Natural killer cell treated with Interleukin-12 subunit alpha and Interleukin-12 subunit beta and Interleukin-15 and Interleukin-18, amount 100 ng/mL, for 72 hours (primary cell): ENCODE data around the gene UBE3C. TPM values are rescaled to one million over a fixed set of nuclear protein-coding genes. Genes with fewer than 3 reads are reported as not detected.

ENCODE experiments used
- ATAC-seq, 2 donors: fragments of 150-1000 bp; cut with Tn5 transposase in 1 of 2; sonication (Bioruptor Pico), chemical (Tn5 transposase) in 1 of 2; 2 replicates each; pipeline ENCODE4 v1.10.0; 2021
- DNase-seq: peaks from one replicate; pipeline ENCODE4 v3.0.0; 2022; ENCODE audit warnings: low spot score
- H3K27ac Mint-ChIP-seq, 2 donors: 1 replicate in 1 of 2; 2 replicates in 1 of 2; pipeline ENCODE4 v1.8.0; 2022; ENCODE audit warnings: mixed read lengths in 2 of 2, mild to moderate bottlenecking in 1 of 2, moderate library complexity in 1 of 2
- H3K27me3 Mint-ChIP-seq, 2 donors: 1 replicate in 1 of 2; 2 replicates in 1 of 2; pipeline ENCODE4 v1.8.0; 2022; ENCODE audit warnings: mixed read lengths in 2 of 2
- H3K36me3 Mint-ChIP-seq: one replicate; pipeline ENCODE4 v1.8.0; 2022; ENCODE audit warnings: mixed read lengths
- H3K4me1 Mint-ChIP-seq, 2 donors: 1 replicate in 1 of 2; 2 replicates in 1 of 2; pipeline ENCODE4 v1.8.0; 2022; ENCODE audit warnings: low read depth in 2 of 2, mixed read lengths in 2 of 2, mild to moderate bottlenecking in 1 of 2
- H3K4me3 Mint-ChIP-seq: one replicate; pipeline ENCODE4 v1.8.0; 2022; ENCODE audit warnings: mixed read lengths
- H3K9me3 Mint-ChIP-seq: 2 replicates; pipeline ENCODE4 v1.8.0; 2022; ENCODE audit warnings: mixed read lengths
- total RNA-seq, 2 donors: library from RNA; stranded (reverse); gene quantifications; one replicate each; pipeline ENCODE4 v1.2.3, GENCODE V29; 2022

The UBE3C gene
- total RNA-seq, 2 donors from 2014 or later: 69.6 to 117 TPM

DNA sequence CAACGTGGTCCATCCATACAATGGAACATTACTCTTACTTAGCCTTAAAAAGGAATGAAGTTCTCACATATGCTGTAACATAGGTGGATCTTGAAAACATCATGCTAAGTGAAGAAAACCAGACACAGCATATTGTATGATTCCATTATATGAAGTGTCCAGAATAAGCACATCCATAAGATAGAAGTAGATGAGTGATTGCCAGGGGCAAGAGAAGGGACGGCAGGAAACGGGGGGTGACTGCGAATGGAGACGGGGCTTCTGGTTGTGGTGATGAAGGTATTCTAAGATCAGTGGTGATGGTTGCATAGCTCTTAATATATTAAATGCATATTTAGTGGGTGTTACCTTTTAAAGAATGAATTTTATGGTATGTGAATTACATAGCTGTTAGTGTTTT lies 29.8 kb downstream of the UBE3C start:
- H3K27ac Mint-ChIP-seq: no peak overlapping the region
- peaks cover 11 to 15% of the 10 kb centered on the region in 2 donors for H3K4me1 Mint-ChIP-seq
- no peak for ATAC-seq
- DNase-seq: no peak
- H3K27me3 Mint-ChIP-seq: no peaks in the 10 kb centered on the region
- H3K9me3 Mint-ChIP-seq: peaks cover 3% of the 10 kb centered on the region
- H3K4me3 Mint-ChIP-seq: no peak overlapping the region
- H3K36me3 Mint-ChIP-seq: peaks cover 29% of the 10 kb centered on the region

DNA sequence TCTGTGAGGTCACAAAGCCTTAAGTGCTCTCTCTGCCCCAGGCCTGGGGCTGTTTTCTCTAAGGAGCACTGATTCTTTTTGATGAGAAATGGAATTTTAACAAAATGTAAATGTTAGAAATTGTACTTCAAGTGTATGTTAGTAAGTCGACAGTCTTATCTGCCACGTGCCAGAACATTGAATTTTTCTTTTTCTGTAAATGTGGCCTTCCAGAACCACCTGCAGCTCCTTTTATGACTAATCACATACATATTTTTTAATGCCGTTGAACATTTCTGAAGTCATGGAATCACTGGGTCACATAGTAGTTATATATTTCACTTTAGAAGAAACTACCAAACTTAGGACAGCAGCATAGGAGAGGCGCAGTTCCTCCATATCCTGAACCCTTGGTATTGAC lies 38.0 kb downstream of the UBE3C start:
- H3K36me3 Mint-ChIP-seq: peaks cover 9% of the 10 kb centered on the region
- H3K4me1 Mint-ChIP-seq: no peaks in the 10 kb centered on the region
- ATAC-seq (no peak), DNase-seq (no peak)
- no peak overlapping the region for H3K4me3 Mint-ChIP-seq
- no peaks in the 10 kb centered on the region for H3K27me3 Mint-ChIP-seq
- no peaks in the 10 kb centered on the region for H3K9me3 Mint-ChIP-seq
- H3K27ac Mint-ChIP-seq: no peak overlapping the region

DNA sequence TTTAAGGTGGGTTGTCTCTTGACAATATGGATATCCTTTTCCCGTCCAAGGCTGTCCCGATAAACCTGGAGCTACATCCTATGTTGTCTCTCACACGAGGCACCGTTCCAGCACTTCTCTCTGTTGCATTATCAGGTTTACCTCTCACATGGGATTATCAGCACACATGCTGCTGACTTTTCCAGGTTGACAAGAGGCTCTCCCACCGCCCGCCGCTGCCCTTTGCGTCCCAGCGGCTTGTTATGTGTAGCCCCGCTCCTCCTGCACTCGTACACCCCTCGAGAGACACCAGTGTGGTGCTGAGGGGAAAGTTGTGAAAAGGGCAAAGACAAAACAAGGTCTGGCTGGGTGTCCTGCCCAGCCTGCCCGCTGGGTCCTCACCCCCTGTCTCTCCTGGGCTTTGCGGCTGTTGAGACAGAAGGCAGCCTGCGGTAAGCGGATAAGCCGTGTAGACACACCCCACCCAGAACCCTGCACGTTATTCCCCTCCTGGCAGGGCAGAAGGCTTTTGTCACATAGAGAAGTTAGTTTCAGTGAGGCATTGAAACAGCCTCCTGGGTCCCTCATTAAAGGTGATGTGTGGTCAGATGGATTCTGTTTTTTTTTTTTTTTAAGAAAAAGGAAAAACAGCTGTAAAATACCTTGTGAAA lies 38.7 kb downstream of the UBE3C start:
- H3K27ac Mint-ChIP-seq: no peak overlapping the region
- no peaks in the 10 kb centered on the region for H3K4me1 Mint-ChIP-seq
- ATAC-seq (no peak), DNase-seq (no peak)
- no peaks in the 10 kb centered on the region for H3K27me3 Mint-ChIP-seq
- no peak overlapping the region for H3K4me3 Mint-ChIP-seq
- H3K36me3 Mint-ChIP-seq: peaks cover 16% of the 10 kb centered on the region
- H3K9me3 Mint-ChIP-seq: no peaks in the 10 kb centered on the region

DNA sequence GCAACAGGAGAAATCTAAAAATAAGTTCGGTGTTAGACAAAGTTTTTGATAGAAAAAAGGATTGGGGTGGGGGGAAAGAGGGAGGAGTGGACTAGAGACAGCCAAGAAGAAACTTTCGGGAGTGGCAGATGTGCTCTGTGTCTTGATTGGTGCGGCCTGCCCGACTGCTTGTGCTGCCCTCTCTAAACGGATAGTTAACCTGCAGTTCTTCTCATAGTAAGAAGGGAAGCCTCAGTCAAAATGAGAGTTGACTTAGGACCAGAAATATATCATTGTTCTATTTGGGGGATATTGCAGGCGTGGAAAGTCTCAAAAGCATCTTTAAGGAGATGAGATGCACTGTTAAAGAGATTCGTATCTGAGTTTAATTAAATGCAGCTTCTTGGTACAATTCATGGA lies 39.3 kb downstream of the UBE3C start:
- Mint-ChIP-seq H3K27ac (no peak overlapping the region), H3K9me3 (no peaks in the 10 kb centered on the region), H3K4me1 (no peaks in the 10 kb centered on the region), H3K36me3 (peaks cover 16% of the 10 kb centered on the region), H3K4me3 (no peak overlapping the region), H3K27me3 (no peaks in the 10 kb centered on the region)
- ATAC-seq: no peak
- no peak for DNase-seq

DNA sequence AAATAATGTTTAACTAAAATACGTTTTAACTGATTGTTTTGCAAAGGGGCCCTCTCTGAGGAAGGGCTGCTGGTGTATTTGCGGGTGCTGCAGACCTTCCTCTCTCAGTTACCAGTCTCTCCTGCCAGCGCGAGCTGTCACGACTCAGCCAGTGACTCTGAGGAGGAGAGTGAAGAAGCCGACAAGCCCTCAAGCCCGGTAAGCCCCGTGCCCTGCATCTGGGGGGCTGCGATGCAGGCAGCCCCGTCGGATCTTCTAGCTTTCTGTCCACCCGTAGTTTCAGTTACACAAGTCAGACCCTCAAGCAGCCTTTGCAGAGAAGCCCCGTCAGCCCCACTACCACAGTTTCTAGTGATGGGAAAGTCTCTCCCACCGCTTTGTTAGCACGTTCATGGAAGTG lies 45.1 kb downstream of the UBE3C start:
- no peaks in the 10 kb centered on the region for H3K4me1 Mint-ChIP-seq
- H3K27ac Mint-ChIP-seq: no peak overlapping the region
- H3K27me3 Mint-ChIP-seq: no peaks in the 10 kb centered on the region
- H3K36me3 Mint-ChIP-seq: peaks cover 29% of the 10 kb centered on the region
- H3K9me3 Mint-ChIP-seq: no peaks in the 10 kb centered on the region
- DNase-seq (no peak), ATAC-seq (no peak)
- H3K4me3 Mint-ChIP-seq: no peak overlapping the region

DNA sequence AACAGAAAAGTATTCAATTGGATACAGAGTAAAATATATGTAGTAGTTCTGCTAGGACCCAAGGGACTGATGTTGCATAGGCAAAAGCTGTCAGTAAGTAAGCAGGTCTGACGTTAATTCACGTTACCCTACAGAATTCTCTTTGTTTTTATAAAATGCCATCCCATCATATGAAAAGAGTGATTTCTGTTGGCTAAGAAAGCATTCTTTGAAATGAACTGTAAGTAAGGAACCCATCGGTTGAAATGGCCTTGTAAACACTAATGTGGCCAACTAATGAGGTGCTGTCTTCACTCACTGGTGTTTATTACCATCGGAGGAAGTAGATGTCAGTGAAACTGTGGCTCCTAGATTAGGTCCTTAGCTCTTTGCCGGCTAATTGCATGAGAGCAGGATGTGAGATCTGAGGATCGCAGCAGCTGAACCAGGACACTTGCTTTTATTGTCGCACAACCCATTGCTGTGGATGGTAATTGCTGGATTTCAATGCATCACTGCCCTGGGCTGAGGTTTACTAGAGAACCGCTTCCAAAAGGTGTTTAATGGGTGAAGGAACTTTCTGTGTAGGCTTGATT lies 49.5 kb downstream of the UBE3C start:
- Mint-ChIP-seq H3K9me3 (no peaks in the 10 kb centered on the region), H3K36me3 (peaks cover 22% of the 10 kb centered on the region), H3K27me3 (no peaks in the 10 kb centered on the region), H3K4me1 (no peaks in the 10 kb centered on the region), H3K4me3 (no peak overlapping the region), H3K27ac (no peak overlapping the region)
- DNase-seq: no peak
- no peak for ATAC-seq

DNA sequence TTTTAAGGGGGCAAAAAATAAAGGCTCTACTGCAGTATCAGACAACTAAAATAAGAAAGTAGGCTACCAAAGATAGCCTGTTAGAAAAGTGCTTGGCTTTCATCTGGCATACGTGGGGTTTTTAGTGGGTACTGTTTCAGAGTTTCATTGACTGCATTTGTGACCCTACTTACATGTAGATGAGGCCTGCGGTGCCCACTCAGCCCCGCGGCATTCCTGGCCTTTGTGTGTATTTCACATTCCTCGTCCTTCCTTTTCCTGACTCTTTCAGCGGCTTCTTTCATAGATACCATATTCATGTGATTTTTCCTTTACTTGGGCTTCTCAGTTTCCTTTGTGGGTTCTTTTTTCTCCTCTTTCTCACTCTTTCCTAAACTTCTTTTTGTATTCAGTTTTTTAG lies 50.7 kb downstream of the UBE3C start:
- no peak overlapping the region for H3K4me3 Mint-ChIP-seq
- peak overlapping the region in 1 of 2 donors; percentile 8 for H3K27ac Mint-ChIP-seq
- H3K36me3 Mint-ChIP-seq: peaks cover 24% of the 10 kb centered on the region
- no peak for ATAC-seq
- no peak for DNase-seq
- no peaks in the 10 kb centered on the region for H3K27me3 Mint-ChIP-seq
- H3K9me3 Mint-ChIP-seq: no peaks in the 10 kb centered on the region
- no peaks in the 10 kb centered on the region for H3K4me1 Mint-ChIP-seq

DNA sequence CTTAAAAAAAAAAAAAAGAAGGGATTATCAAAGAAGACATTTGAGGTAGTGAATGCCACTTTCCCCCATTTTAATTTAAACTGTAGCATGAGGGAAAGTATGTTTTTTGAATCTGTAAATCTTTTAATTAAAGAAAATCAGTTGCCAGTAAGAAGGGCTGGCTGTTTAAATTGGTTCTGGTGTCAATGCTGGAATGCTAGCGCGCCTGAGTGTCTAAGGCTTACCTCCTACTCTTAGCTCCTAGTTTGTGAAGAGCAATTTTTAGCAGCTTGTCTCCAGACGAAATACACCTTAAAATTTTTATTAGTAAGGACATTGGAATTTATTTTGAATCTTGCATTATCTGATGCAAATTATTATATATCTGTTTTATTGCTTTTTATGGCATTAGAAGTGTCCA lies 54.1 kb downstream of the UBE3C start:
- Mint-ChIP-seq H3K36me3 (peaks cover 23% of the 10 kb centered on the region), H3K27me3 (no peaks in the 10 kb centered on the region), H3K4me1 (peaks cover 0 to 7% of the 10 kb centered on the region in 2 donors), H3K9me3 (no peaks in the 10 kb centered on the region), H3K4me3 (no peak overlapping the region), H3K27ac (no peak overlapping the region)
- no peak for ATAC-seq
- DNase-seq: no peak

DNA sequence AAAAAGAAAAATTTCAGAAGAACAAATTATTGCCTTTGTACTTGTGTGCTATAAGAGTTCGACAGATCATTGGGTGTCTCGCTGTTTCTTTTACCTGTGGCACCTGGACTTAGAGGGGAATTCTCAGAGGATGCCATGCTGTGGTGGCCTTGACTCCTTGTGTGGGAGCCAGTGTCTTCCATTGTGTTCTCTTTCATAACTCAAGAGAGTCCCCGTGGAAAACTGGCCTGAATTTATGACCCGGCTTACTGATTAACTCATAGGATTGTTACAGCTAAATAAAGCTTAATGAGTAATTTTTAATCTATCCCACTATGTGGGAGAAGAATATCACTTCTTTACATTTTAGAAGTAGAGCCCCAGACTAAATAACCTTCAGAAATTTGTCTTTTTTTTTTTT lies 54.5 kb downstream of the UBE3C start:
- ATAC-seq: no peak
- H3K27ac Mint-ChIP-seq: no peak overlapping the region
- no peaks in the 10 kb centered on the region for H3K9me3 Mint-ChIP-seq
- H3K4me1 Mint-ChIP-seq: peaks cover 0 to 9% of the 10 kb centered on the region in 2 donors
- H3K36me3 Mint-ChIP-seq: peaks cover 26% of the 10 kb centered on the region
- no peak overlapping the region for H3K4me3 Mint-ChIP-seq
- no peak for DNase-seq
- no peaks in the 10 kb centered on the region for H3K27me3 Mint-ChIP-seq

DNA sequence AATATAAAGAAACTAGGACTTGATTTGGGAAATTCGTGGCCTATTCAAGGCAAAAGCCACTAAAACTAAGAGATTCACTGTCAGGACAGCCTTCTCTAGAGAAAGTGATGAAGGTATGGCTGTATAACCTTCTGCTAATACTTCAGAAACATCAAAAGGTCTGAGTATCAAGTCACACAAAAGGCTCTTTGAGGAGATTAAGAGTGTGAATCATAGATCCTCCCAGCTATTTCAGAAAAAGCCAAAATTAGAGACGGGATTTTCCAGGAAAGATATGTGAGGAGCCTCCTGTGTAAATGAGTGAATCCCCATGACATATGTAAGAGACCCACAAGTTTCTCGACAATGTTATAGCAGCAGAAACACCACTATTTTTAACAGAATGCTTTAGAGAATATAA lies 56.2 kb downstream of the UBE3C start:
- Mint-ChIP-seq H3K9me3 (no peaks in the 10 kb centered on the region), H3K27ac (no peak overlapping the region), H3K4me1 (peaks cover 0 to 9% of the 10 kb centered on the region in 2 donors), H3K27me3 (no peaks in the 10 kb centered on the region), H3K36me3 (peaks cover 26% of the 10 kb centered on the region), H3K4me3 (no peak overlapping the region)
- DNase-seq (no peak), ATAC-seq (no peak)

DNA sequence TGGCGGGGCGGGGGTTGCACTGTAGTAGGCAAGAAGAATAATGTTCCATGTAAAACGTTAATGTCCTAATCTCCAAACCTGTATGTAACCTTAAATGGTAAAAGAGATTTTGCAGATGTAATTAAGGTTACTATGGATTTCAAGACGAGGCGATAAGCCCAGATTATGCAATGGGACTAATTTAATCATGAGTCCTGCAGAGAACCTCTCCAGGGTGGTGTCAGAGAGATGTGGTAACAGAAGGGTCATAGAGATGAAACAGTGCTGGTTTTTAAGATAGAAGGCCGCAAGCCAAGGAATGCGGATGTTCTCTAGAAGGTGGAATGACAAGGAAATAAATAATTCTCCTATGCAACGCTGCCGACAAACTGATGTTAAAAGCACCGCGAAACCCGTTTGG lies 57.1 kb downstream of the UBE3C start:
- no peaks in the 10 kb centered on the region for H3K27me3 Mint-ChIP-seq
- H3K27ac Mint-ChIP-seq: peak overlapping the region in 1 of 2 donors; percentile 4
- DNase-seq (no peak), ATAC-seq (no peak)
- peaks cover 23% of the 10 kb centered on the region for H3K36me3 Mint-ChIP-seq
- H3K4me3 Mint-ChIP-seq: no peak overlapping the region
- H3K4me1 Mint-ChIP-seq: peaks cover 0 to 9% of the 10 kb centered on the region in 2 donors
- H3K9me3 Mint-ChIP-seq: no peaks in the 10 kb centered on the region

DNA sequence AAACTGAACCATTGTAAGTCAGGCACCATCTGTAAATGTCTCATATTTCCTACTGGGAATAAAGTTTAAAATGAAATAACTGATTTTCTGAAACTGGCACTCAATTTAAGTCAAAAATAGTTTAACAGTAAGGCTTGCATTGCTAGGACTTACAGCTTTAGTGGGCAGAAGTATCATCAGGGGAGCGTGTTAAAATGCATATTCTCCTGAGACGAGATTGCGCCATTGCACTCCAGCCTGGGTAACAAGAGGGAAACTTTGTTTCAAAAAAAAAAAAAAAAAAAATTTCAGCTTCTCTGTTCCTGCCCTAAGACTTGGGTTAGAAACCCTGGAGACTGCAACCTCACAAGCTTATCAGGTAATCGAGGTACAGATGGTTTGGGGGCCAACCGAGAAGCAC lies 65.4 kb downstream of the UBE3C start:
- peaks cover 8% of the 10 kb centered on the region for H3K36me3 Mint-ChIP-seq
- no peaks in the 10 kb centered on the region for H3K9me3 Mint-ChIP-seq
- DNase-seq (no peak), ATAC-seq (no peak)
- peaks cover 0 to 3% of the 10 kb centered on the region in 2 donors for H3K4me1 Mint-ChIP-seq
- H3K27ac Mint-ChIP-seq: no peak overlapping the region
- H3K27me3 Mint-ChIP-seq: no peaks in the 10 kb centered on the region
- H3K4me3 Mint-ChIP-seq: no peak overlapping the region

DNA sequence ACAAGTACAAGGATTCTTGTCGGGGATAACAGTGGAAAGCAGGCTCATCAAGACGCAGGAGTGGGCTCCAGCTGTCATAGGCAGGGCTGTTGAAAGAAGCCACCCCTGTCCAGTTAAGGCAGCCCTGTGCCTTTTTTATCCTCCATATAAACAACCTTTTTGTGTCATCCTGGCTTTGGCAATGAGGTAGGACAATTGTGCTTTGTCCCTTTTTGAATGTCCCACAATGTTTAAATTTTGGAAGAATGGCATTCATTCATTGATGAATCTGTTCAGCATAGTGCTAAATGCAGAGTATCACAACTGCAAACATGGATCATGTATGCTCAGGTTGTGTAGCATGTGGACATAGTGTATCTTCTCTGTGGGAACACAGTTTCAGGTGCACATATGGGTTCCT lies 66.7 kb downstream of the UBE3C start:
- no peak overlapping the region for H3K27ac Mint-ChIP-seq
- no peak for DNase-seq
- H3K27me3 Mint-ChIP-seq: no peaks in the 10 kb centered on the region

DNA sequence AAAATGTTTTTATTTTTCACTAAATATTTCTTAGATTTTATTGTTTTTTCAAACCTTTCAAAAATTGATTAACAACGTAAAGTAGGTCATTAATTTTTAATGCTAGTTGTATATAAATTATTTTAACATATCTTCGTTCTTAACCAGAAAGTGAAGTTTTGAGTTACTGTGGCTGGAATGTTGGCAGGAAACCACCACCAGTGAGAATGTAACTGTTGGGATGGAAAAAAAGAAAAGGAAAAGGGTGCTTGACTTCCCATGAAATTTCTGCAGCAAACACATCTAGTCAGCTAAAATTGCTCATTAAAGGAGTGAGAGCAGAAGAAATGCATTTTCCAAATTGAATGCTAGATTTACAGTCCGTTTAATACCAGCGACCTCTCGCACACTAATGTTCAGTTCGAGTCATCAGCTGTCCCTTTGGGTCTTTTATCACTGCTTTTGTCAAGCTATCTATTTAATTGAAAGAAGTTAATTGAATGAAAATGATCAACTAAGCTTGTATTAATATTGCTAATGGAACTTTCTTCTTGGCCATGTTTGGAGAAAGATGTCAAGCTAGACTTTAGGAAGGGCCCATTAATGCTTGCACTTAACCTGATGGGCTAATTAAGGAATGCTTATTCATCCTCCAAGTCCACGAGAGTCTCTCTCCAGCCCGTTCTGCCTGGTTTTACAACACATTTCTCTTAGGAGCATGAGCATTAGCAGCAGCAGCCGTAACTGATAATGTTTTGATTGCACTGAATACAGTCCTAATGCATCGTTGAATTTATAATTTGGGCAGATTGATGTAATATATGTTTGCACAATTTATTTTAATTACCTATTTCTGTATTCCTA lies 70.1 kb downstream of the UBE3C start:
- peaks cover 8% of the 10 kb centered on the region for H3K36me3 Mint-ChIP-seq
- peaks cover 0 to 5% of the 10 kb centered on the region in 2 donors for H3K4me1 Mint-ChIP-seq
- ATAC-seq: no peak
- no peak for DNase-seq
- no peak overlapping the region for H3K4me3 Mint-ChIP-seq
- H3K27me3 Mint-ChIP-seq: no peaks in the 10 kb centered on the region
- H3K9me3 Mint-ChIP-seq: no peaks in the 10 kb centered on the region
- H3K27ac Mint-ChIP-seq: no peak overlapping the region

More for the DNA sequence above, 66.7 kb downstream of the UBE3C start:
- Mint-ChIP-seq H3K4me3 (no peak overlapping the region), H3K4me1 (peaks cover 0 to 3% of the 10 kb centered on the region in 2 donors), H3K9me3 (no peaks in the 10 kb centered on the region), H3K36me3 (peaks cover 8% of the 10 kb centered on the region)
- no peak for ATAC-seq
